Progenitor cell of endocrine pancreas (in vitro differentiated cells): ENCODE results near the gene TGFA. TPM values are rescaled to one million over a fixed set of nuclear protein-coding genes. Genes with fewer than 3 reads are reported as not detected.

Experiments
- DNase-seq: peaks from one replicate; pipeline ENCODE4 v3.0.0; 2021; ENCODE audit warnings: low spot score; ENCODE audit not compliant: unreplicated experiment
- H3K27ac Mint-ChIP-seq: 2 replicates; pipeline ENCODE4 v1.8.0; 2021; ENCODE audit warnings: mild to moderate bottlenecking, moderate library complexity, mixed read lengths
- H3K27me3 Mint-ChIP-seq: 2 replicates; pipeline ENCODE4 v1.8.0; 2021; ENCODE audit warnings: mixed read lengths
- H3K36me3 Mint-ChIP-seq: 2 replicates; pipeline ENCODE4 v1.8.0; 2022; ENCODE audit warnings: mixed read lengths; ENCODE audit not compliant: insufficient read depth
- H3K4me1 Mint-ChIP-seq: 2 replicates; pipeline ENCODE4 v1.8.0; 2021; ENCODE audit warnings: low read depth, mixed read lengths
- H3K4me3 Mint-ChIP-seq: 2 replicates; pipeline ENCODE4 v1.8.0; 2021; ENCODE audit warnings: low read depth, mild to moderate bottlenecking, moderate library complexity, mixed read lengths
- H3K9me3 Mint-ChIP-seq: 2 replicates; pipeline ENCODE4 v1.8.0; 2021; ENCODE audit warnings: low read depth, mixed read lengths
- total RNA-seq: library from RNA; stranded (reverse); gene quantifications from 2 replicates; pipeline ENCODE4 v1.2.1, GENCODE V29; 2021
- TF ChIP-seq, protein P1 (sequence below): fragments of 200-600 bp; sonication (generic); IDR thresholded peaks from one replicate; pipeline ENCODE4 v1.5.0; 2021; ENCODE audit warnings: antibody characterized with exemption, mild to moderate bottlenecking; ENCODE audit not compliant: unreplicated experiment

TGFA gene
- total RNA-seq, 1 donor from 2014 or later: 3.0 TPM

- Mint-ChIP-seq H3K9me3 (no peaks in the 10 kb centered on the region), H3K27me3 (no peaks in the 10 kb centered on the region), H3K27ac (no peak overlapping the region), H3K36me3 (no peaks in the 10 kb centered on the region), H3K4me3 (no peak overlapping the region), H3K4me1 (no peaks in the 10 kb centered on the region)
- TF ChIP-seq, protein P1, sequence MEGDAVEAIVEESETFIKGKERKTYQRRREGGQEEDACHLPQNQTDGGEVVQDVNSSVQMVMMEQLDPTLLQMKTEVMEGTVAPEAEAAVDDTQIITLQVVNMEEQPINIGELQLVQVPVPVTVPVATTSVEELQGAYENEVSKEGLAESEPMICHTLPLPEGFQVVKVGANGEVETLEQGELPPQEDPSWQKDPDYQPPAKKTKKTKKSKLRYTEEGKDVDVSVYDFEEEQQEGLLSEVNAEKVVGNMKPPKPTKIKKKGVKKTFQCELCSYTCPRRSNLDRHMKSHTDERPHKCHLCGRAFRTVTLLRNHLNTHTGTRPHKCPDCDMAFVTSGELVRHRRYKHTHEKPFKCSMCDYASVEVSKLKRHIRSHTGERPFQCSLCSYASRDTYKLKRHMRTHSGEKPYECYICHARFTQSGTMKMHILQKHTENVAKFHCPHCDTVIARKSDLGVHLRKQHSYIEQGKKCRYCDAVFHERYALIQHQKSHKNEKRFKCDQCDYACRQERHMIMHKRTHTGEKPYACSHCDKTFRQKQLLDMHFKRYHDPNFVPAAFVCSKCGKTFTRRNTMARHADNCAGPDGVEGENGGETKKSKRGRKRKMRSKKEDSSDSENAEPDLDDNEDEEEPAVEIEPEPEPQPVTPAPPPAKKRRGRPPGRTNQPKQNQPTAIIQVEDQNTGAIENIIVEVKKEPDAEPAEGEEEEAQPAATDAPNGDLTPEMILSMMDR: no peak
- no peak for DNase-seq
Observed at GRCh38 chr2:70480468-70480867, 73.2 kb downstream of the TGFA start.

DNA sequence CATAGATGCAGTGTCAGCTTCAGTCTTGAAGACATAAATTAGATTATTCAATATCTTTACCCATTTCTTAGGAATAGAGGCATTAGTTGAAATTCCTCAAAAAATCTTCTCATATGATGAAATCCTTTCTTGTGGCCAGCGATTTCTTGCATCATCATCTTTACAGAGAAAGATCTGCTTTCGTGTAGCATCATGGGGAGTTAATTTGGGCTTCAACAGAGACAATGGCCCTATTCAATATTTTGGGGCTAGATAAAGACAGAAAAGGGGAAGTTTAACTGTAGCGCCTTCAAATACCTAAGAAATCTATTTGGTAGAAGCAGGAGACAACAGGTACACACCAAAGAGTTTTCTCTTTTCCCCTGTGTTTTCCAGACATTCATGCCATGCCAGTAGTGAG lies 73.8 kb downstream of the TGFA start:
- Mint-ChIP-seq H3K36me3 (no peaks in the 10 kb centered on the region), H3K4me3 (no peak overlapping the region), H3K27me3 (no peaks in the 10 kb centered on the region), H3K27ac (no peak overlapping the region), H3K9me3 (no peaks in the 10 kb centered on the region), H3K4me1 (no peaks in the 10 kb centered on the region)
- TF ChIP-seq, protein P1: no peak
- no peak for DNase-seq

DNA sequence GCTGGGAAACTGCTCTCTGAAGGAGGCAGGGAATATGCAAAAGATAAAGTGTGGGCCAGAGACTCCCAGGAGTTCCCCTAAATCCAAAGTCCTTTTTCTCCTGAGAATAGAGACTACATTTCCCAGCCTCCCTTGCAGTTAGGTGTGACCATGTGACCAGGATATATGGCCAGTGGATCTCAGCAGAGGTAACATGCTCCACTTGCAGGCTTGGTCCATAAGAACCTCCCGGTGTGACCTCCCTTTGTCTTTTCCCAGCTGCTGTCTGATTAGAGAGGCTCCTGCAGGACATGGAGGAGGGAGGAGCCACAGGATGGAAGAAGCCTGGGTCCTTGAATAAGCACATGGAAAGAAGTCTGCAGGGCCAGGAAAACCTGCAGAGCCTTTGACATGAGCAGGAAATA lies 76.2 kb downstream of the TGFA start:
- no peak for DNase-seq
- Mint-ChIP-seq H3K36me3 (no peaks in the 10 kb centered on the region), H3K9me3 (no peaks in the 10 kb centered on the region), H3K4me3 (no peak overlapping the region), H3K27ac (no peak overlapping the region), H3K27me3 (peaks cover 13% of the 10 kb centered on the region), H3K4me1 (peaks cover 1% of the 10 kb centered on the region)
- TF ChIP-seq, protein P1: no peak

DNA sequence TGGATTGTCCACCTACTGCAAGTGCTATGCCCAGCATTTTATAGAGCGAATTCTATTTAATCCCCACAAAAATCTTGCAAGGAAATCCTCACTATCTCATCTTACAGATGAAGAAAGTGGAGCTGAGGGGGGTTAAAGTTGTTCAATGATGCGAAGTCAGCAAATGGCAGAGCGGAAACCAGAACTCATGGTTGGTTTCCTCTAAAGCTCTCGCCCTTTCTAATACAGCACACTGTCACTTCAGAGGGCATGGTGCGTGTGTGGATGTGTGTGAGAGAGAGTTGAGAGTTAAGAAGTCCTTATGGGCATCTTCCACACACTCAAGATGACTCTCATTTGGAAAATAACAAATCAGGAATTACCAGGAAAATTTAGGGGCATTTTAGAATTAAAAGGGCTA lies 78.4 kb downstream of the TGFA start:
- Mint-ChIP-seq H3K27ac (no peak overlapping the region), H3K4me1 (peaks cover 1% of the 10 kb centered on the region), H3K36me3 (no peaks in the 10 kb centered on the region), H3K4me3 (no peak overlapping the region), H3K27me3 (peaks cover 24% of the 10 kb centered on the region), H3K9me3 (no peaks in the 10 kb centered on the region)
- TF ChIP-seq, protein P1: no peak
- DNase-seq: no peak

- Mint-ChIP-seq H3K27ac (no peak overlapping the region), H3K4me1 (peaks cover 1% of the 10 kb centered on the region), H3K9me3 (no peaks in the 10 kb centered on the region), H3K36me3 (no peaks in the 10 kb centered on the region), H3K4me3 (no peak overlapping the region), H3K27me3 (peaks cover 31% of the 10 kb centered on the region)
- TF ChIP-seq, protein P1: no peak
- DNase-seq: no peak
Observed at GRCh38 chr2:70474256-70474848, 79.3 kb downstream of the TGFA start.
